CD14-positive monocyte (primary cell): ENCODE measurements around the gene C9orf72. TPM values are rescaled to one million over a fixed set of nuclear protein-coding genes. Genes with fewer than 3 reads are reported as not detected.

Experiments used
- DNase-seq, 3 donors: peaks; one replicate each; pipeline ENCODE4 v3.0.0-alpha.2; 2011 to 2022
- H2AFZ ChIP-seq: 2 replicates; pipeline ENCODE4 v1.6.0; 2012; ENCODE audit warnings: mild to moderate bottlenecking, low read depth, low read length, inconsistent platforms; ENCODE audit not compliant: insufficient read depth, poor library complexity, severe bottlenecking
- H3K27ac ChIP-seq, 2 donors: 1 replicate in 1 of 2; 2 replicates in 1 of 2; pipeline ENCODE4 v1.5.1; 2012 to 2013; ENCODE audit warnings: low read length in 2 of 2, control low read depth in 1 of 2, inconsistent platforms in 1 of 2, low read depth in 1 of 2, mild to moderate bottlenecking in 1 of 2
- H3K27me3 ChIP-seq, 2 donors: one replicate each; pipeline versions ENCODE4 v1.6.0 to v1.6.1; 2011 to 2013; ENCODE audit warnings: low read length in 2 of 2; ENCODE audit not compliant: control insufficient read depth in 2 of 2, insufficient read depth in 2 of 2
- H3K36me3 ChIP-seq, 2 donors: replicated peaks in 1 of 2; 1 replicate in 1 of 2; 2 replicates in 1 of 2; pipeline versions ENCODE4 v1.5.1 to v1.6.1; 2012 to 2013; ENCODE audit warnings: low read length in 2 of 2, control low read depth in 1 of 2, inconsistent platforms in 1 of 2, mild to moderate bottlenecking in 1 of 2; ENCODE audit not compliant: insufficient read depth in 2 of 2, control insufficient read depth in 1 of 2
- H3K4me1 ChIP-seq, 2 donors: 1 replicate in 1 of 2; 2 replicates in 1 of 2; pipeline versions ENCODE4 v1.5.1 to v1.6.1; 2012 to 2013; ENCODE audit warnings: low read length in 2 of 2, control low read depth in 1 of 2, inconsistent platforms in 1 of 2, mild to moderate bottlenecking in 1 of 2, moderate library complexity in 1 of 2; ENCODE audit not compliant: insufficient read depth in 2 of 2, control insufficient read depth in 1 of 2
- H3K4me2 ChIP-seq: replicated peaks from 2 replicates; pipeline ENCODE3; 2012; ENCODE audit warnings: low read length, moderate library complexity, mild to moderate bottlenecking; ENCODE audit not compliant: poor library complexity, severe bottlenecking; ENCODE audit errors: extremely low read depth
- H3K4me3 ChIP-seq, 3 experiments: fragments of 200-600 bp in 1 of 3; sonication (generic) in 1 of 3; replicated peaks in 1 of 3; 1 replicate in 2 of 3; 2 replicates in 1 of 3; pipeline ENCODE4 v1.5.1; 2011 to 2013; ENCODE audit warnings: low read length in 3 of 3, mild to moderate bottlenecking in 3 of 3, control low read depth in 2 of 3, low read depth in 2 of 3, inconsistent platforms in 1 of 3, moderate library complexity in 1 of 3
- H3K79me2 ChIP-seq: 2 replicates; pipeline ENCODE4 v1.6.0; 2012; ENCODE audit warnings: mild to moderate bottlenecking, control low read depth, inconsistent platforms, low read length, moderate library complexity; ENCODE audit not compliant: insufficient read depth
- H3K9ac ChIP-seq: 2 replicates; pipeline ENCODE4 v1.6.0; 2017; ENCODE audit warnings: low read length, mild to moderate bottlenecking; ENCODE audit not compliant: insufficient read depth, poor library complexity, severe bottlenecking
- H3K9me3 ChIP-seq, 2 donors: replicated peaks in 1 of 2; 1 replicate in 1 of 2; 2 replicates in 1 of 2; pipeline versions ENCODE4 v1.5.1 to v1.6.1; 2012 to 2013; ENCODE audit warnings: low read length in 2 of 2, control low read depth in 1 of 2; ENCODE audit not compliant: control insufficient read depth in 1 of 2, insufficient read depth in 1 of 2
- H4K20me1 ChIP-seq: 2 replicates; pipeline ENCODE4 v1.6.0; 2012; ENCODE audit warnings: mild to moderate bottlenecking, low read length, control low read depth, moderate library complexity; ENCODE audit not compliant: insufficient read depth
- H3K27ac Mint-ChIP-seq, 7 donors: one replicate each; pipeline ENCODE4 v1.8.0; 2020; ENCODE audit warnings: mild to moderate bottlenecking in 7 of 7, mixed read lengths in 7 of 7, moderate library complexity in 6 of 7, inconsistent platforms in 2 of 7
- H3K27me3 Mint-ChIP-seq, 3 donors: one replicate each; pipeline ENCODE4 v1.8.0; 2021 to 2022; ENCODE audit warnings: low read depth in 3 of 3, mild to moderate bottlenecking in 3 of 3, mixed read lengths in 3 of 3, moderate library complexity in 3 of 3, inconsistent platforms in 1 of 3
- H3K36me3 Mint-ChIP-seq, 2 donors: one replicate each; pipeline ENCODE4 v1.8.0; 2020; ENCODE audit warnings: mixed read lengths in 2 of 2, inconsistent platforms in 1 of 2, mild to moderate bottlenecking in 1 of 2
- H3K4me1 Mint-ChIP-seq: one replicate; pipeline ENCODE4 v1.8.0; 2020; ENCODE audit warnings: mild to moderate bottlenecking, mixed read lengths
- H3K4me3 Mint-ChIP-seq, 2 donors: one replicate each; pipeline ENCODE4 v1.8.0; 2020; ENCODE audit warnings: mild to moderate bottlenecking in 2 of 2, mixed read lengths in 2 of 2, moderate library complexity in 1 of 2
- H3K9me3 Mint-ChIP-seq, 7 donors: one replicate each; pipeline ENCODE4 v1.8.0; 2020 to 2022; ENCODE audit warnings: mixed read lengths in 7 of 7, mild to moderate bottlenecking in 6 of 7, moderate library complexity in 6 of 7, inconsistent platforms in 2 of 7
- WGBS: methylation state at CpG from one replicate; pipeline ENCODE4 v1.1.5; 2013; ENCODE audit warnings: missing lambda C conversion rate; ENCODE audit not compliant: insufficient coverage; 5-methylcytosine and 5-hydroxymethylcytosine counted together
- intact Hi-C, 2 donors: fragments of 100-400 bp; cut with micrococcal nuclease; formaldehyde crosslinking; loops; one replicate each; pipeline versions ENCODE4 v1.15.0 to v1.15.1; 2023
- polyA plus RNA-seq, 3 donors: library from polyadenylated mRNA; depleted of rRNA in 1 of 3; unstranded in 2 of 3; stranded (reverse) in 1 of 3; fragments of 300-500 nt in 2 of 3; fragments of >200 nt in 1 of 3; fragmentation: Illumina TruSeq in 2 of 3; gene quantifications; 1 replicate in 2 of 3; 2 replicates in 1 of 3; pipeline ENCODE4 v1.2.3, GENCODE V29; 2012 to 2021
- TF ChIP-seq, protein P1 (sequence below): fragments of 200-600 bp; IDR thresholded peaks from one replicate; pipeline ENCODE4 v1.8.0; 2022; ENCODE audit warnings: antibody characterized with exemption, mild to moderate bottlenecking

Gene C9orf72
- polyA plus RNA-seq, 3 donors = 105 to 142 (median 128) TPM

DNA sequence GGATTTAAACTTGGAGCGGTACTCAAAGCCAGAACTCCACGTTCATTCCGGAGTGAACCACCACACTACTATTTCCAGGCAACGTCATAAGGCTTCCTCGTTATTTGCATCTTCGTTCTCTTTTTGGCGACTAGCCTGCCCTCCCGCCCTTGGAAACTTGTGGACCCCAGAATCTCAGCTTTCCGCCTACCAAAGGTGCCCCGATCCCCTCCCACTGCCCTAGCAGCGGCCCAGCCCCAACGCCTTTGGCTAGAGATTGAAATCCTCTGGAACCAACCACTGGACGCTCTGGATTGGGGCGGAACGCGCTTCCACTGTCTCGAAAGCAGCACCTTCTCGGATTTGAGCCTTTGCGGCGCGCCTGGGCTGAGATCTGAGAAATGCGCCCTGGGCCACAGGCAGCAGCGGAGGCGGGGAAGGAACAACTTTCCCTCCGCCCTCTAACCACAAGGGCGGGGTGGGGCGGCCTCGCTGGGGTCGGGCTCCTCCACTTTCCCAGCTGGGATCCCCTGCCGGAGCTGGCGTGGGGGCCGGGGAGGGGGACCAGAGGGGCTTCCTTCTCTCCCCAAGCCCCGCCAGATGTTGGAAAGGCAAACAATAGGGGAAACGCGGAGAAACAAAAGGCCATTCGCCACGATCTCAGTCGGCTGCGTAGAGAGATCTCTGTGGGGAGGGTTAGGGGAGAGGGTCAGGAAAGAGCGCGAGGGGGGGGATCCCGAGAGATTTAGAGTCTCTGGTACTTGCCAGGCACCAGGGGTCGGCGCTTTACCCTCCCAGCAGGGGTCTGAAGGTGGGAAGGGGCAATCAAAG is 45.0 kb downstream of the C9orf72 start:
- no peaks in the 10 kb centered on the region for H3K79me2 ChIP-seq
- 4% methylated on average over 30 of the region's 44 CpGs for WGBS

DNA sequence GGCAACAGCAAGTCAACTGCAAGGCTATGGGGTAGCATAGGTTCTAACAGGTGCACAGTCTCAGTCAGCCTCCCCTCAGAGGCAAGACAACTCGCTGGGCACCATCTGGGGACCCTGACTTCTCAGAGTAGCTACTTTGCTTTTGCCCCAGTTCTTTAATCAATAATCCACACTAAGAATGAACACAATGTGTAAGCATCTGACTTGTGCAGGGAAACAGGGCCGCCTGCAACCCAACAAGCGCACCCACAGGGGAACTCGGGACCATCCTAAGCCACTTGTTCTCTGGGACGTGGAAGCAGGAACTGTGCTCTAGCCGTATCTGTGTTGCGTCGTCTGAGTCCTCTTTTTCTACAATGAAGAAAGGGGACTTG is 45.6 kb downstream of the C9orf72 start:
- H2AFZ ChIP-seq = peak overlapping the region; percentile 82
- peak overlapping the region; percentile 79 for H3K9ac ChIP-seq
- peaks cover 0 to 55% of the 10 kb centered on the region in 2 donors for H3K36me3 ChIP-seq
- H3K79me2 ChIP-seq = no peaks in the 10 kb centered on the region
- DNase-seq = no peak
- peaks cover 0 to 8% of the 10 kb centered on the region in 2 donors for H3K27me3 ChIP-seq
- H3K4me3 ChIP-seq = peak overlapping the region in 2 of 3 experiments; percentile 54 to 88
- H3K4me2 ChIP-seq = peak overlapping the region; percentile 96
- H3K9me3 ChIP-seq = no peaks in the 10 kb centered on the region
- peaks cover 9 to 15% (median 13%) of the 10 kb centered on the region in 3 donors for H3K27me3 Mint-ChIP-seq
- WGBS = 45% methylated on average over 8 of the region's 8 CpGs
- H3K4me1 ChIP-seq = peaks cover 11 to 18% of the 10 kb centered on the region in 2 donors
- peak overlapping the region; percentile 95 for H3K4me3 Mint-ChIP-seq
- TF ChIP-seq, protein P1, sequence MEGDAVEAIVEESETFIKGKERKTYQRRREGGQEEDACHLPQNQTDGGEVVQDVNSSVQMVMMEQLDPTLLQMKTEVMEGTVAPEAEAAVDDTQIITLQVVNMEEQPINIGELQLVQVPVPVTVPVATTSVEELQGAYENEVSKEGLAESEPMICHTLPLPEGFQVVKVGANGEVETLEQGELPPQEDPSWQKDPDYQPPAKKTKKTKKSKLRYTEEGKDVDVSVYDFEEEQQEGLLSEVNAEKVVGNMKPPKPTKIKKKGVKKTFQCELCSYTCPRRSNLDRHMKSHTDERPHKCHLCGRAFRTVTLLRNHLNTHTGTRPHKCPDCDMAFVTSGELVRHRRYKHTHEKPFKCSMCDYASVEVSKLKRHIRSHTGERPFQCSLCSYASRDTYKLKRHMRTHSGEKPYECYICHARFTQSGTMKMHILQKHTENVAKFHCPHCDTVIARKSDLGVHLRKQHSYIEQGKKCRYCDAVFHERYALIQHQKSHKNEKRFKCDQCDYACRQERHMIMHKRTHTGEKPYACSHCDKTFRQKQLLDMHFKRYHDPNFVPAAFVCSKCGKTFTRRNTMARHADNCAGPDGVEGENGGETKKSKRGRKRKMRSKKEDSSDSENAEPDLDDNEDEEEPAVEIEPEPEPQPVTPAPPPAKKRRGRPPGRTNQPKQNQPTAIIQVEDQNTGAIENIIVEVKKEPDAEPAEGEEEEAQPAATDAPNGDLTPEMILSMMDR = no peak
- peaks cover 16% of the 10 kb centered on the region for H4K20me1 ChIP-seq
- H3K36me3 Mint-ChIP-seq = peaks cover 52 to 54% of the 10 kb centered on the region in 2 donors
- H3K27ac ChIP-seq = no peak overlapping the region
- H3K27ac Mint-ChIP-seq = peak overlapping the region in 6 of 7 donors; percentile 83 to 94 (median 90)
- intact Hi-C loops = loop anchor here (2.0 to 10.0 kb wide), 4 partner anchors 35 to 195 kb away; partner anchors contain the start of gene C9orf72 (in 1 of the 2)
- no peaks in the 10 kb centered on the region for H3K9me3 Mint-ChIP-seq
- H3K4me1 Mint-ChIP-seq = peaks cover 15% of the 10 kb centered on the region

More for the DNA sequence above, 45.0 kb downstream of the C9orf72 start:
- H3K9me3 Mint-ChIP-seq = no peaks in the 10 kb centered on the region
- no peaks in the 10 kb centered on the region for H3K9me3 ChIP-seq
- intact Hi-C loops = loop anchor here (2.0 to 10.0 kb wide), 4 partner anchors 36 to 195 kb away; partner anchors contain the start of gene C9orf72 (in 1 of the 2)
- H3K4me1 ChIP-seq = peaks cover 11 to 18% of the 10 kb centered on the region in 2 donors
- H2AFZ ChIP-seq = peak overlapping the region; percentile 82
- H3K4me3 Mint-ChIP-seq = peak overlapping the region; percentile 95
- DNase-seq = peak; percentile 46 to 52 (median 47)
- H3K36me3 Mint-ChIP-seq = peaks cover 56% of the 10 kb centered on the region in 2 donors
- H3K4me2 ChIP-seq = peak overlapping the region; percentile 96
- H3K4me1 Mint-ChIP-seq = peaks cover 17% of the 10 kb centered on the region
- H3K4me3 ChIP-seq = peak overlapping the region; percentile 54 to 88 (median 68)
- H3K27me3 ChIP-seq = peaks cover 0 to 8% of the 10 kb centered on the region in 2 donors
- H3K27me3 Mint-ChIP-seq = peaks cover 8 to 15% (median 13%) of the 10 kb centered on the region in 3 donors
- peaks cover 16% of the 10 kb centered on the region for H4K20me1 ChIP-seq
- peak overlapping the region; percentile 50 to 86 for H3K27ac ChIP-seq
- TF ChIP-seq, protein P1 = no peak
- H3K9ac ChIP-seq = peak overlapping the region; percentile 79
- peaks cover 0 to 58% of the 10 kb centered on the region in 2 donors for H3K36me3 ChIP-seq
- H3K27ac Mint-ChIP-seq = peak overlapping the region; percentile 83 to 95 (median 91)
